Epithelial cell of proximal tubule (primary cell): Measurements from ENCODE around the gene ARID3A. TPM values are rescaled to one million over a fixed set of nuclear protein-coding genes. Genes with fewer than 3 reads are reported as not detected.

Source experiments
- DNase-seq: peaks from one replicate; pipeline ENCODE4 v3.0.0-alpha.2; 2011; ENCODE audit warnings: low read depth
- H3K4me3 ChIP-seq: 2 replicates; pipeline ENCODE4 v1.5.1; 2011; ENCODE audit warnings: low read depth, mild to moderate bottlenecking, low read length
- total RNA-seq: library from RNA; depleted of rRNA; stranded (reverse); fragments of >200 nt; gene quantifications from 2 replicates; pipeline ENCODE4 v1.2.3, GENCODE V29; 2015
- TF ChIP-seq, protein P1 (sequence below): conservative IDR thresholded peaks from 2 replicates; pipeline ENCODE4 v1.5.1; 2012; ENCODE audit warnings: low read depth, mild to moderate bottlenecking, low read length

Gene ARID3A
- total RNA-seq, 1 donor from 2014 or later = 37.0 TPM

GRCh38 chr19:907183-907853 lies 18.5 kb upstream of the ARID3A start:
- TF ChIP-seq, protein P1, sequence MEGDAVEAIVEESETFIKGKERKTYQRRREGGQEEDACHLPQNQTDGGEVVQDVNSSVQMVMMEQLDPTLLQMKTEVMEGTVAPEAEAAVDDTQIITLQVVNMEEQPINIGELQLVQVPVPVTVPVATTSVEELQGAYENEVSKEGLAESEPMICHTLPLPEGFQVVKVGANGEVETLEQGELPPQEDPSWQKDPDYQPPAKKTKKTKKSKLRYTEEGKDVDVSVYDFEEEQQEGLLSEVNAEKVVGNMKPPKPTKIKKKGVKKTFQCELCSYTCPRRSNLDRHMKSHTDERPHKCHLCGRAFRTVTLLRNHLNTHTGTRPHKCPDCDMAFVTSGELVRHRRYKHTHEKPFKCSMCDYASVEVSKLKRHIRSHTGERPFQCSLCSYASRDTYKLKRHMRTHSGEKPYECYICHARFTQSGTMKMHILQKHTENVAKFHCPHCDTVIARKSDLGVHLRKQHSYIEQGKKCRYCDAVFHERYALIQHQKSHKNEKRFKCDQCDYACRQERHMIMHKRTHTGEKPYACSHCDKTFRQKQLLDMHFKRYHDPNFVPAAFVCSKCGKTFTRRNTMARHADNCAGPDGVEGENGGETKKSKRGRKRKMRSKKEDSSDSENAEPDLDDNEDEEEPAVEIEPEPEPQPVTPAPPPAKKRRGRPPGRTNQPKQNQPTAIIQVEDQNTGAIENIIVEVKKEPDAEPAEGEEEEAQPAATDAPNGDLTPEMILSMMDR = no peak
- H3K4me3 ChIP-seq = no peak overlapping the region
- no peak for DNase-seq

DNA sequence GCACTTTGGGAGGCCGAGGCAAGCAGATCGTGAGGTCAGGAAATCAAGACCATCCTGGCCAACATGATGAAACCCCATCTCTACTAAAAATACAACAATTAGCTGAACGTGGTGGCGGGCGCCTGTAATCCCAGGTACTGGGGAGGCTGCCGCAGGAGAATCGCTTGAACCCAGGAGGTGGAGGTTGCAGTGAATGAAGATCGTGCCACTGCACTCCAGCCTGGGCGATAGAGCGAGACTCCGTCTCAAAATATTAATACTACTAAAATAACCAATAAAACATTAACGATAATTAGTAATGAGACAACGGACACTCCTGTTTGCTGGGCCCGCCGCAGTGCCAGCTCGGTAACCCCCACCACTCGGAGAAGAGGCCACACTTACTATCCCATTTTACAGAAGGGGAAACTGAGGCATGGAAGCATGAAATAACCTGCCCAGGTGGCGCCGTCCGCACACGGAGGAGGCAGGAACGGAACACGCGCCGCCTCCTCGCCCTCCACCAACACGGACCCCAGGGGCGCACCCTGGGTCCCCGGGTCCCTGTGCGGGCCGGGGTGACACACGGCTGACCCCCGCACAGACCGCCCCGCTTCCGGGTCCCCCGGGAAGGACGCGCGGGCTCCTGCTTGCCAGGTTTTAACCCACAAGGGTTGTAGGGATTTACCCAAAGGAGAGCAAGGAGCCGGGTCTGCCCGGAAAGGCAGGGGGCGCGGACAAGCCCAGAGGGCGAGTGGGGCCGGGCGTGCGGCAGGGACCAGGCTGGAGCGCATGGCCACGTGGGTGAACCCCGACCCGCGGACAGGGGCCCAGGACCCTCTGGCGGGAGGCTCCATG lies 14.4 kb upstream of the ARID3A start:
- TF ChIP-seq, protein P1 = no peak
- peak overlapping the region; percentile 15 for H3K4me3 ChIP-seq
- no peak for DNase-seq

- peak overlapping the region; percentile 88 for H3K4me3 ChIP-seq
- TF ChIP-seq, protein P1 = no peak
- DNase-seq = no peak
Observed at GRCh38 chr19:912181-913079, 13.4 kb upstream of the ARID3A start.

DNA sequence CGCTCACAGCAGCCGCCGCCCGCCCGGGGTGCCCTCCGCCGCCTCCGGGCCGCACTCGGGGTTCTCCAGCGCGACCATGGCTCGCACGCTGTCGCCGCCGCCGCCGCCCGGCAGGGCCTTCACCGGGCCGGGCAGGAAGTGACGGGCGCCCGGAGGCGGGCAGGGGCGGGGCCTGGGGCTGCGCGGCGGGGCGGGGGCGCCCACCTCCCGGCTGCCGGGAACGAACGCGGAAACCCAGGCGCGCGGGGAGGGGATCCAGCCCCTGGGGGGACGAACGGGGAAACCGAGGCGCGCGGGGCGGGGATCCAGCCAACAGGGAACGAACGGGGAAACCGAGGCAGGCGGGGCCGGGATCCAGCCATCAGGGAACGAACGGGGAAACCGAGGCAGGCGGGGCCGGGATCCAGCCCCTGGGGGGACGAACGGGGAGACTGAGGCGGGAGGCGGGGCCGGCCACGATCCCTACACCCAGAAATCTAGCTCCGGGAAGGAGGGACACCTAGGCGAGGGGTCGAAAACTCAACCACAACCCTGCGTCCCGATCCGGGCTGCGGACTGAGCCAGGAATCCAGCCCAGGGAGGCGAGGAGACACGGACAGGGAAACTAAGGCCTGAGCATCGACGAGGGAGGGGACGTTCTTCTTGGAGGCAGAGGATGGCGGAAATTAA lies 12.6 kb upstream of the ARID3A start, which contains the start of gene R3HDM4:
TSS of gene R3HDM4 (minus strand) at position 140 of the 669 bp plus-strand sequence. CDS start at position 78, 62 bp downstream.
- TF ChIP-seq, protein P1 = no peak
- no peak for DNase-seq
- H3K4me3 ChIP-seq = peak within 1 kb of the TSS; percentile 88

- no peak for DNase-seq
- H3K4me3 ChIP-seq = peak overlapping the region; percentile 21
- TF ChIP-seq, protein P1 = no peak
Observed at GRCh38 chr19:916645-917322, 9.1 kb upstream of the ARID3A start.
